Karpas-422 (cell line): Measurements from ENCODE around the gene TADA3. TPM values are rescaled to one million over a fixed set of nuclear protein-coding genes. Genes with fewer than 3 reads are reported as not detected.

Experiments used
- DNase-seq: peaks from one replicate; pipeline ENCODE4 v3.0.0-alpha.2; 2015
- H2AFZ ChIP-seq: fragments of 200-600 bp; sonication (generic); 2 replicates; pipeline ENCODE4 v1.6.1; 2014; ENCODE audit warnings: antibody characterized with exemption, low read length, mixed read lengths
- H3K27ac ChIP-seq: fragments of 200-600 bp; sonication (generic); 2 replicates; pipeline ENCODE4 v1.5.1; 2014; ENCODE audit warnings: mild to moderate bottlenecking, low read length, moderate library complexity
- H3K27me3 ChIP-seq: fragments of 200-600 bp; sonication (generic); 2 replicates; pipeline ENCODE4 v1.6.1; 2014; ENCODE audit warnings: low read length, mixed read lengths
- H3K36me3 ChIP-seq: fragments of 200-600 bp; sonication (generic); 2 replicates; pipeline ENCODE4 v1.6.1; 2014; ENCODE audit warnings: low read length, mixed read lengths; ENCODE audit not compliant: insufficient read depth
- H3K4me1 ChIP-seq: fragments of 200-600 bp; sonication (generic); 2 replicates; pipeline ENCODE4 v1.6.1; 2014; ENCODE audit warnings: mild to moderate bottlenecking, low read length, mixed read lengths
- H3K4me2 ChIP-seq: fragments of 200-600 bp; sonication (generic); 2 replicates; pipeline ENCODE4 v1.6.1; 2014; ENCODE audit warnings: low read length, low read depth, mild to moderate bottlenecking; ENCODE audit not compliant: poor library complexity, severe bottlenecking
- H3K4me3 ChIP-seq: fragments of 200-600 bp; sonication (generic); 2 replicates; pipeline ENCODE4 v1.5.1; 2014; ENCODE audit warnings: mild to moderate bottlenecking, antibody characterized with exemption, low read length, mixed read lengths
- H3K79me2 ChIP-seq: fragments of 200-600 bp; sonication (generic); 2 replicates; pipeline ENCODE4 v1.6.1; 2014; ENCODE audit warnings: mild to moderate bottlenecking, low read length, mixed read lengths
- H3K9ac ChIP-seq: fragments of 200-600 bp; sonication (generic); 2 replicates; pipeline ENCODE4 v1.6.0; 2014; ENCODE audit warnings: low read length
- H3K9me2 ChIP-seq: fragments of 200-600 bp; sonication (generic), shearing (Covaris generic); replicated peaks from 2 replicates; pipeline ENCODE4 v1.6.0; 2014; ENCODE audit warnings: mild to moderate bottlenecking, low read length, moderate library complexity; ENCODE audit not compliant: insufficient read depth
- H3K9me3 ChIP-seq: fragments of 300-700, 200-600 bp; sonication (generic); 2 replicates; pipeline ENCODE4 v1.6.1; 2014; ENCODE audit warnings: low read length, mixed read lengths
- H4K20me1 ChIP-seq: fragments of 200-600 bp; sonication (generic); 2 replicates; pipeline ENCODE4 v1.6.1; 2014; ENCODE audit warnings: mild to moderate bottlenecking, antibody characterized with exemption, low read length, low read depth; ENCODE audit not compliant: insufficient read depth
- total RNA-seq: library from RNA; depleted of rRNA; stranded (reverse); fragments of >200 nt; shearing (Covaris generic); gene quantifications from 2 replicates; pipeline ENCODE4 v1.2.3, GENCODE V29; 2014; ENCODE audit warnings: low replicate concordance; rRNA removed

TADA3 gene, protein sequence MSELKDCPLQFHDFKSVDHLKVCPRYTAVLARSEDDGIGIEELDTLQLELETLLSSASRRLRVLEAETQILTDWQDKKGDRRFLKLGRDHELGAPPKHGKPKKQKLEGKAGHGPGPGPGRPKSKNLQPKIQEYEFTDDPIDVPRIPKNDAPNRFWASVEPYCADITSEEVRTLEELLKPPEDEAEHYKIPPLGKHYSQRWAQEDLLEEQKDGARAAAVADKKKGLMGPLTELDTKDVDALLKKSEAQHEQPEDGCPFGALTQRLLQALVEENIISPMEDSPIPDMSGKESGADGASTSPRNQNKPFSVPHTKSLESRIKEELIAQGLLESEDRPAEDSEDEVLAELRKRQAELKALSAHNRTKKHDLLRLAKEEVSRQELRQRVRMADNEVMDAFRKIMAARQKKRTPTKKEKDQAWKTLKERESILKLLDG
- total RNA-seq: 80.2 and 122 TPM in 2 replicates

- Histone ChIP-seq H2AFZ (peak within 1 kb of the TSS; percentile 73; the same call in 1 of the 2 replicates), H3K9me3 (no peaks in the 10 kb centered on the region), H3K9me2 (no peaks in the 10 kb centered on the region), H4K20me1 (peaks cover 21% of the 10 kb centered on the region; the same call in 1 of the 2 replicates), H3K27ac (peak within 1 kb of the TSS; percentile 93), H3K4me1 (peaks cover 30% of the 10 kb centered on the region), H3K4me2 (peak within 1 kb of the TSS; percentile 100), H3K4me3 (peak within 1 kb of the TSS; percentile 91), H3K36me3 (peaks cover 27% of the 10 kb centered on the region), H3K9ac (peak within 1 kb of the TSS; percentile 100), H3K27me3 (no peaks in the 10 kb centered on the region), H3K79me2 (peaks cover 65% of the 10 kb centered on the region)
- peak; percentile 97 for DNase-seq
These were observed at the start of gene TADA3, which contains the start of gene ARPC4 for GRCh38 chr3:9792405-9793160. Gene TADA3 (minus strand): TSS chr3:9792473. CDS start chr3:9791466, 1,007 bp downstream. Gene ARPC4 (plus strand): TSS chr3:9793082. CDS start chr3:9793122, 40 bp downstream.

DNA sequence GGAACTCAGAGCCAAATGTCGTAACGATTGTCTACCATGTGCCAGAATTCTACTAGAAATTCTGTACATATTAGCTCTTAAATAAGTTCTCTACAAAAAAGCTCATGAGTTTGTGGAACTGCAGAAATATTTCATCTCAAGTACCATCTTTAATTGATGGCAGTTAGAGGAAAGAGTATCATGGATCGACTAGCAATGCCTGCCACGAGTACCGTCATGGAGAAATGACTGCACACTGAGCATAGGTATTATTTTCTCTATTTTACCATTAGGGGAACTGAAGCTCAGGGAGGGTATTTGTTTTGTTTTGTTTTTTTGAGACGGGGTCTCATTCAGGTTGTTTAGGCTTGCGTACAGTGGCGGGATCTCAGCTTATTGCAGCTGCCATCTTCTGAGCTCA lies 48.7 kb upstream of the TADA3 start:
- Histone ChIP-seq H3K4me2 (no peak overlapping the region), H3K9me2 (no peaks in the 10 kb centered on the region), H3K4me1 (peaks cover 15% of the 10 kb centered on the region), H3K27ac (no peak overlapping the region), H3K9me3 (no peaks in the 10 kb centered on the region), H3K36me3 (peaks cover 16% of the 10 kb centered on the region; the same call in 1 of the 2 replicates), H3K79me2 (peaks cover 14% of the 10 kb centered on the region), H3K27me3 (no peaks in the 10 kb centered on the region), H3K4me3 (no peak overlapping the region), H3K9ac (no peak overlapping the region), H2AFZ (no peak overlapping the region), H4K20me1 (no peaks in the 10 kb centered on the region)
- no peak for DNase-seq

GRCh38 chr3:9838856-9839255 lies 46.6 kb upstream of the TADA3 start:
- no peak overlapping the region for H3K4me3 ChIP-seq
- DNase-seq: no peak
- H3K4me1 ChIP-seq: peaks cover 9% of the 10 kb centered on the region
- H3K9me3 ChIP-seq: no peaks in the 10 kb centered on the region
- H3K4me2 ChIP-seq: no peak overlapping the region
- peaks cover 19% of the 10 kb centered on the region; the same call in 1 of the 2 replicates for H3K36me3 ChIP-seq
- H3K27me3 ChIP-seq: no peaks in the 10 kb centered on the region
- no peak overlapping the region for H3K9ac ChIP-seq
- no peaks in the 10 kb centered on the region for H3K9me2 ChIP-seq
- H4K20me1 ChIP-seq: no peaks in the 10 kb centered on the region
- no peak overlapping the region for H2AFZ ChIP-seq
- peaks cover 14% of the 10 kb centered on the region for H3K79me2 ChIP-seq
- H3K27ac ChIP-seq: no peak overlapping the region

DNA sequence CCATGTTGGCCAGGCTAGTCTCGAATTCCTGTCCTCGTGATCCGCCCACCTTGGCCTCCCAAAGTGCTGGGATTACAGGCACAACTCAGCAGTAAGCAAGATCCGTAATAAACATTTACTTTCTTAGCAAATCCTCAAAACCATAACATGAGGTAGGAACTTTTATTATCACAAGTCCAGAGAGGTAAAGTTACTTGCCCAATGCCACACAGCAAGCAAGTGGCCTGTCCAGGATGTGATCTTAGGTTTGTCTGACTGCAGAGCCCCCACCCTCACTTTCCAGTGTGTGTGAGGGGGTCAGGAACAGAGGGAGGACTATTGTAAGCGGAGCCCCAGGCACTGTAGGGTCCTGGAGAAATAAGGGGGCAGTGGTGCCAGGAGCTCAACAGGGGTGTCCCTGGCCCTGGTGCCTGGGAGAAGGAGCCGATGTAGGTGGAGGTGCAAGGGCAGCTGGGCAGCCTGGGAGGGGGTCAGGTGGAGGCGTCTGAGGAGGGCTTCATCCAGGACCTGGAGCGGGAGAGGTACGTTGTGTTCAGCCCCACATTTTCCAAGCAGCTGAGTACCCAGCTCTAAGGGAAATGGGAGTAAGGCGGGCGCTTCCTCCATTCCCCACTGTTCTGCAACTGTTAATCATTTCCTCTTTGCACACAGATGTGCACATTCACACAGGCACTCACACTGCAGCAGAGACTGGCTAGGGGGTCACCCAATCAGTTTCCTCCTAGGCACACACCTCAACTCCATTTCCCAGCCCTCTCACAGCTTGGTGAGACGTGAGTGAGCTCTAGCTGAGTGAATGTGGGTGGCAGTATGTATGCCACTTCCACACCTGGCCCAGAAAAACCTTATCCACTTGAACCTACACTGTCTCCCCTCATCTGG lies 45.7 kb upstream of the TADA3 start:
- H2AFZ ChIP-seq: no peak overlapping the region
- H3K4me1 ChIP-seq: peaks cover 8% of the 10 kb centered on the region
- H3K27me3 ChIP-seq: no peaks in the 10 kb centered on the region
- H3K79me2 ChIP-seq: peaks cover 8% of the 10 kb centered on the region
- no peak for DNase-seq
- H3K9me3 ChIP-seq: no peaks in the 10 kb centered on the region
- H4K20me1 ChIP-seq: no peaks in the 10 kb centered on the region
- H3K4me2 ChIP-seq: no peak overlapping the region
- H3K27ac ChIP-seq: no peak overlapping the region
- no peak overlapping the region for H3K4me3 ChIP-seq
- no peaks in the 10 kb centered on the region for H3K9me2 ChIP-seq
- no peak overlapping the region for H3K9ac ChIP-seq
- peaks cover 19% of the 10 kb centered on the region; the same call in 1 of the 2 replicates for H3K36me3 ChIP-seq

DNA sequence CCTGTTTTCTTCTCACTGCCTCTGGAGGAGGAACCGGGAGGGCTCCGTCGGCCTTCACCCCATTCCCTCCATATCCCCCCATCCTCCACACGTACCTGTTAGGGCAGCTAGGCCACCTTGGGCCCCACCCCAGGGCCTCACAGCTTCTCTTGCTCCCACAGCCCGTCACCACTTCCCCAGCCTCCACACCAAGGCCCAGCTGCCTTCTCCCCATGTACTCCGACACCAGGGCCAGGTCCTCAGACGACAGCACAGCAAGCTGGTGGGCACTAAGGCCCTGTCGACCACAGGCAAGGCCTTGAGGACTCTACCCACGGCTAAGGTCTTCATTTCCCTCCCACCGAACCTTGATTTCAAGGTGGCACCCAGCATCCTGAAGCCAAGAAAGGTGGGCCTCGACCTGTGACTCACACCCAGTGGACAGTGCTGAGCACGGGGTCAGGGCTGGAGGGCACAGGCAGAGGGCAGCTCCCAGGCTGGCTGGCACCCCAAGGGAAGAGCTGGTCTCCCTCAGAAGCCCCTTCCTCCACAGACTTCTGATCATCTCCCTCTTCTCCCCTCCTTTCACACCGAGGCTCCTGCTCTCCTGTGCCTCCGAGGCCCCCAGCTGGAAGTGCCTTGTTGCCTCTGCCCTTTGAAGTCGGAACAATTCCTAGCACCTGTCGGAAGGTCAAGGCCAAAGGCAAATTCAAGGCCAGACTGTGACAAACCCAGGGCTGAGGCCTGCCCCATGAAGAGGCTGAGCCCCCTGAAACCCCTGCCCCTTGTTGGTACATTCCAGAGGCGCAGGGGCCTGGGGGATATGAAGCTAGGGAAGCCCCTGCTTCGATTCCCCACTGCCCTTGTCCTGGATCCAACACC lies 42.5 kb upstream of the TADA3 start:
- Histone ChIP-seq H3K79me2 (no peaks in the 10 kb centered on the region), H3K4me1 (no peaks in the 10 kb centered on the region), H3K4me3 (no peak overlapping the region), H3K27me3 (no peaks in the 10 kb centered on the region), H3K9ac (no peak overlapping the region), H3K9me3 (no peaks in the 10 kb centered on the region), H4K20me1 (no peaks in the 10 kb centered on the region), H2AFZ (no peak overlapping the region), H3K9me2 (no peaks in the 10 kb centered on the region), H3K27ac (no peak overlapping the region), H3K4me2 (no peak overlapping the region), H3K36me3 (peaks cover 15% of the 10 kb centered on the region; the same call in 1 of the 2 replicates)
- DNase-seq: no peak

GRCh38 chr3:9833078-9833477 lies 40.8 kb upstream of the TADA3 start:
- Histone ChIP-seq H3K36me3 (peaks cover 15% of the 10 kb centered on the region; the same call in 1 of the 2 replicates), H3K27ac (no peak overlapping the region), H3K9ac (no peak overlapping the region), H3K4me2 (no peak overlapping the region), H4K20me1 (no peaks in the 10 kb centered on the region), H3K4me1 (no peaks in the 10 kb centered on the region), H3K4me3 (no peak overlapping the region), H3K9me2 (no peaks in the 10 kb centered on the region), H3K9me3 (no peaks in the 10 kb centered on the region), H2AFZ (no peak overlapping the region), H3K79me2 (no peaks in the 10 kb centered on the region), H3K27me3 (no peaks in the 10 kb centered on the region)
- no peak for DNase-seq

GRCh38 chr3:9831253-9831652 lies 39.0 kb upstream of the TADA3 start:
- no peaks in the 10 kb centered on the region for H3K79me2 ChIP-seq
- no peak overlapping the region for H3K4me2 ChIP-seq
- no peaks in the 10 kb centered on the region for H3K9me2 ChIP-seq
- no peaks in the 10 kb centered on the region for H4K20me1 ChIP-seq
- no peaks in the 10 kb centered on the region for H3K4me1 ChIP-seq
- H3K27ac ChIP-seq: no peak overlapping the region
- H3K36me3 ChIP-seq: peaks cover 9% of the 10 kb centered on the region
- H2AFZ ChIP-seq: no peak overlapping the region
- H3K27me3 ChIP-seq: no peaks in the 10 kb centered on the region
- no peak for DNase-seq
- H3K4me3 ChIP-seq: no peak overlapping the region
- no peaks in the 10 kb centered on the region for H3K9me3 ChIP-seq
- H3K9ac ChIP-seq: no peak overlapping the region
